H1 (cell line): ENCODE results near the gene PPAT. TPM values are rescaled to one million over a fixed set of nuclear protein-coding genes. Genes with fewer than 3 reads are reported as not detected.

Source experiments
- CTCF ChIA-PET: fragments of 300-600 bp; sonication (Branson Sonifier 250); formaldehyde crosslinking; loops from one replicate; lab custom pipeline; 2021; ENCODE audit not compliant: partially characterized antibody; lab: Charles Lee
- POLR2A ChIA-PET: fragments of 300-600 bp; sonication (Branson Sonifier 250); formaldehyde crosslinking; loops from one replicate; lab custom pipeline; 2021; ENCODE audit warnings: inconsistent platforms; ENCODE audit not compliant: partially characterized antibody; lab: Charles Lee
- DNase-seq, 2 experiments: peaks; one replicate each; pipeline versions ENCODE4 v3.0.0 to v3.0.0-alpha.2; 2010 to 2022; ENCODE audit warnings: low spot score in 2 of 2, low read depth in 1 of 2, mixed read lengths in 1 of 2
- FAIRE-seq: peaks from 2 replicates; lab custom pipeline; 2011; peaks lifted over from hg19 to GRCh38; lab: Jason Lieb, UNC
- H2AFZ ChIP-seq: 2 replicates; pipeline ENCODE4 v1.8.1; 2012; ENCODE audit warnings: low read length, inconsistent platforms
- H2AK5ac ChIP-seq: 2 replicates; pipeline ENCODE4 v1.6.1; 2013; ENCODE audit warnings: low read depth, low read length
- H2BK120ac ChIP-seq: replicated peaks from 2 replicates; pipeline ENCODE3; 2013; ENCODE audit warnings: low read depth, low read length, inconsistent platforms
- H2BK12ac ChIP-seq: 2 replicates; pipeline ENCODE4 v1.6.1; 2013; ENCODE audit warnings: low read depth, low read length
- H2BK15ac ChIP-seq: 2 replicates; pipeline ENCODE4 v1.6.1; 2013; ENCODE audit warnings: low read length
- H2BK20ac ChIP-seq: 2 replicates; pipeline ENCODE4 v1.6.1; 2013; ENCODE audit warnings: low read length
- H2BK5ac ChIP-seq: 2 replicates; pipeline ENCODE4 v1.6.1; 2013; ENCODE audit warnings: low read depth, low read length
- H3K14ac ChIP-seq: 2 replicates; pipeline ENCODE4 v1.6.1; 2013; ENCODE audit warnings: inconsistent platforms; ENCODE audit not compliant: insufficient read length
- H3K18ac ChIP-seq: 2 replicates; pipeline ENCODE4 v1.6.1; 2013; ENCODE audit warnings: low read length; ENCODE audit errors: extremely low read depth
- H3K23ac ChIP-seq: 2 replicates; pipeline ENCODE4 v1.6.1; 2013; ENCODE audit warnings: inconsistent platforms; ENCODE audit not compliant: insufficient read length
- H3K23me2 ChIP-seq: 2 replicates; pipeline ENCODE4 v1.6.1; 2013; ENCODE audit warnings: low read depth, low read length
- H3K27ac ChIP-seq: 2 replicates; pipeline ENCODE4 v1.6.1; 2011; ENCODE audit warnings: low read depth, low read length, inconsistent platforms
- H3K27me3 ChIP-seq, 4 experiments: replicated peaks in 1 of 4; 1 replicate in 1 of 4; 2 replicates in 3 of 4; pipeline versions ENCODE4 v1.6.1 to v1.8.1; 2011 to 2013; ENCODE audit warnings: low read length in 3 of 4, mild to moderate bottlenecking in 3 of 4, inconsistent platforms in 2 of 4, mixed read lengths in 2 of 4, moderate library complexity in 1 of 4; ENCODE audit not compliant: control insufficient read depth in 3 of 4, insufficient read depth in 3 of 4; ENCODE audit errors: extremely low read depth in 1 of 4
- H3K36me3 ChIP-seq, 4 experiments: 2 replicates each; pipeline versions ENCODE4 v1.6.1 to v1.8.1; 2011 to 2013; ENCODE audit warnings: mild to moderate bottlenecking in 4 of 4, low read length in 3 of 4, moderate library complexity in 2 of 4, control low read depth in 1 of 4, inconsistent platforms in 1 of 4; ENCODE audit not compliant: insufficient read depth in 4 of 4, control insufficient read depth in 2 of 4
- H3K4ac ChIP-seq: replicated peaks from 2 replicates; pipeline ENCODE3; 2013; ENCODE audit warnings: low read length, low read depth, mixed read lengths, inconsistent platforms; ENCODE audit not compliant: insufficient read length
- H3K4me1 ChIP-seq, 4 experiments: replicated peaks in 1 of 4; 1 replicate in 1 of 4; 2 replicates in 3 of 4; pipeline versions ENCODE4 v1.6.1 to v1.8.1; 2011 to 2013; ENCODE audit warnings: low read length in 3 of 4, inconsistent platforms in 2 of 4, mixed read lengths in 1 of 4; ENCODE audit not compliant: insufficient read depth in 4 of 4, control insufficient read depth in 3 of 4
- H3K4me2 ChIP-seq, 2 experiments: 2 replicates each; pipeline versions ENCODE4 v1.6.1 to v1.8.1; 2011 to 2013; ENCODE audit warnings: low read depth in 2 of 2, low read length in 2 of 2, control low read depth in 1 of 2, inconsistent platforms in 1 of 2, mild to moderate bottlenecking in 1 of 2; ENCODE audit not compliant: insufficient read depth in 1 of 2
- H3K4me3 ChIP-seq, 4 experiments: fragments of 200-600, 300-600 bp in 1 of 4; sonication (generic), shearing (Covaris generic), sonication (Bioruptor Twin) in 1 of 4; 2 replicates each; pipeline versions ENCODE4 v1.5.1 to v1.8.1; 2011 to 2016; ENCODE audit warnings: low read length in 4 of 4, low read depth in 3 of 4, control low read depth in 2 of 4, inconsistent platforms in 2 of 4, mild to moderate bottlenecking in 2 of 4, mixed read lengths in 1 of 4, moderate library complexity in 1 of 4; ENCODE audit not compliant: insufficient read depth in 2 of 4; ENCODE audit errors: extremely low read depth in 1 of 4
- H3K56ac ChIP-seq: replicated peaks from 2 replicates; pipeline ENCODE3; 2013; ENCODE audit warnings: low read depth, mild to moderate bottlenecking, mixed read lengths, low read length, inconsistent platforms; ENCODE audit not compliant: insufficient read length
- H3K79me1 ChIP-seq: 2 replicates; pipeline ENCODE4 v1.6.1; 2013; ENCODE audit warnings: low read depth, low read length, control low read depth
- H3K79me2 ChIP-seq, 2 experiments: 2 replicates each; pipeline versions ENCODE4 v1.6.1 to v1.8.1; 2012 to 2013; ENCODE audit warnings: low read length in 2 of 2, mild to moderate bottlenecking in 2 of 2, inconsistent platforms in 1 of 2; ENCODE audit not compliant: insufficient read depth in 2 of 2, control insufficient read depth in 1 of 2
- H3K9ac ChIP-seq, 4 experiments: replicated peaks in 1 of 4; 1 replicate in 1 of 4; 2 replicates in 3 of 4; pipeline versions ENCODE4 v1.6.1 to v1.8.1; 2011 to 2013; ENCODE audit warnings: low read depth in 3 of 4, low read length in 3 of 4, control low read depth in 2 of 4, mild to moderate bottlenecking in 2 of 4, moderate library complexity in 2 of 4, inconsistent platforms in 1 of 4; ENCODE audit errors: extremely low read depth in 1 of 4
- H3K9me3 ChIP-seq, 2 experiments: 2 replicates each; pipeline versions ENCODE4 v1.6.1 to v1.8.1; 2012 to 2013; ENCODE audit warnings: mild to moderate bottlenecking in 2 of 2, moderate library complexity in 2 of 2, control low read depth in 1 of 2, inconsistent platforms in 1 of 2, low read depth in 1 of 2, low read length in 1 of 2, mixed read lengths in 1 of 2; ENCODE audit not compliant: insufficient read depth in 2 of 2
- H4K20me1 ChIP-seq, 2 experiments: replicated peaks in 1 of 2; 2 replicates each; pipeline versions ENCODE3 to v1.8.1; 2011 to 2013; ENCODE audit warnings: inconsistent platforms in 2 of 2, low read length in 2 of 2, mild to moderate bottlenecking in 1 of 2; ENCODE audit not compliant: insufficient read depth in 2 of 2, control insufficient read depth in 1 of 2
- H4K5ac ChIP-seq: 2 replicates; pipeline ENCODE4 v1.6.1; 2013; ENCODE audit warnings: low read length, low read depth, mixed read lengths, inconsistent platforms; ENCODE audit not compliant: insufficient read length
- H4K8ac ChIP-seq: 2 replicates; pipeline ENCODE4 v1.8.0; 2013; ENCODE audit warnings: mild to moderate bottlenecking, moderate library complexity, low read length, inconsistent platforms; ENCODE audit not compliant: insufficient read depth; ENCODE audit errors: extremely low read depth
- H4K91ac ChIP-seq: replicated peaks from 2 replicates; pipeline ENCODE3; 2013; ENCODE audit warnings: low read length, mixed read lengths, inconsistent platforms; ENCODE audit not compliant: insufficient read length
- BCL11A ChIP-seq, 2 experiments: IDR thresholded peaks; one replicate each; pipeline ENCODE4 v1.6.1; 2011; ENCODE audit warnings: low read depth in 2 of 2, low read length in 2 of 2, mild to moderate bottlenecking in 2 of 2
- CHD2 ChIP-seq: IDR thresholded peaks from 2 replicates; pipeline ENCODE4 v1.6.1; 2012; ENCODE audit warnings: low read length, improper control_type of control experiment
- KDM1A ChIP-seq: fragments of 200-600, 300-600 bp; sonication (generic); IDR thresholded peaks from 2 replicates; pipeline ENCODE4 v1.7.1; 2016; ENCODE audit warnings: mild to moderate bottlenecking, low read length, borderline replicate concordance
- KDM5A ChIP-seq: fragments of 200-600 bp; IDR thresholded peaks from 2 replicates; pipeline ENCODE4 v1.7.1; 2012; ENCODE audit warnings: mild to moderate bottlenecking, low read length, inconsistent platforms, mixed read lengths
- MAX ChIP-seq: IDR thresholded peaks from 2 replicates; pipeline ENCODE4 v1.6.1; 2012; ENCODE audit warnings: inconsistent platforms
- NANOG ChIP-seq: IDR thresholded peaks from 2 replicates; pipeline ENCODE4 v1.6.1; 2011; ENCODE audit warnings: low read length, low read depth, mild to moderate bottlenecking, inconsistent platforms; ENCODE audit not compliant: insufficient read depth, poor library complexity, severe bottlenecking
- PHF8 ChIP-seq: fragments of 200-600 bp; sonication (generic); conservative IDR thresholded peaks from 2 replicates; pipeline ENCODE4 v1.7.1; 2012; ENCODE audit warnings: low read depth, mild to moderate bottlenecking, inconsistent platforms, low read length, moderate library complexity
- POLR2A ChIP-seq, 2 experiments: IDR thresholded peaks; 1 replicate in 1 of 2; 2 replicates in 1 of 2; pipeline ENCODE4 v1.6.1; 2011; ENCODE audit warnings: low read depth in 2 of 2, low read length in 2 of 2, mild to moderate bottlenecking in 2 of 2; ENCODE audit errors: control extremely low read depth in 1 of 2
- RNF2 ChIP-seq: fragments of 200-900, 300-1000 bp; sonication (generic); IDR thresholded peaks from 2 replicates; pipeline ENCODE4 v1.7.1; 2016; ENCODE audit warnings: borderline replicate concordance, low read depth, mild to moderate bottlenecking, antibody characterized with exemption, low read length; ENCODE audit not compliant: poor library complexity, severe bottlenecking; ENCODE audit errors: missing control alignments
- SIN3A ChIP-seq, 2 experiments: IDR thresholded peaks in 1 of 2; conservative IDR thresholded peaks in 1 of 2; 2 replicates each; pipeline ENCODE4 v1.6.1; 2011 to 2012; ENCODE audit warnings: low read length in 2 of 2, improper control_type of control experiment in 1 of 2, low read depth in 1 of 2, mild to moderate bottlenecking in 1 of 2
- WGBS, 2 experiments: shearing (Covaris generic) in 1 of 2; methylation state at CpG; one replicate each; pipeline versions ENCODE4 v1.1.6 to v1.1.7; 2013 to 2015; ENCODE audit warnings: low lambda C conversion rate in 2 of 2, mixed read lengths in 2 of 2, inconsistent platforms in 1 of 2, low coverage in 1 of 2, missing lambda C conversion rate in 1 of 2; ENCODE audit not compliant: insufficient replicate concordance in 2 of 2, insufficient coverage in 1 of 2, insufficient read length in 1 of 2; ENCODE audit errors: extremely low coverage in 1 of 2, missing lambda C conversion rate in 1 of 2; 5-methylcytosine and 5-hydroxymethylcytosine counted together
- polyA plus RNA-seq, 7 experiments: library from polyadenylated mRNA; depleted of rRNA in 3 of 7; stranded (reverse) in 5 of 7; unstranded in 2 of 7; fragments of >200 nt in 5 of 7; fragments of 200-250 nt in 2 of 7; gene quantifications; 1 replicate in 5 of 7; 2 replicates in 1 of 7; 4 replicates in 1 of 7; pipeline versions ENCODE4 v1.2.1 to v1.2.3, GENCODE V29; 2011 to 2013; ENCODE audit warnings: missing spikeins in 2 of 7, mixed read lengths in 2 of 7
- total RNA-seq: library from RNA; stranded (reverse); fragmentation: NEBNext Ultra II Directional; extraction: Animal tissue kit (Norgen Biotek cat#: 25700); gene quantifications from 2 replicates; pipeline ENCODE4 v1.2.1, GENCODE V29; 2021
- TF ChIP-seq, protein P1 (sequence below): IDR thresholded peaks from 2 replicates; pipeline ENCODE4 v1.6.1; 2012; ENCODE audit warnings: low read length, inconsistent platforms

Gene PPAT
- total and polyA plus RNA-seq, 2 of the 8 experiments (the other 6 are each of a cell fraction or from before 2014, with no cell fraction given): 24.5 to 104 TPM

DNA sequence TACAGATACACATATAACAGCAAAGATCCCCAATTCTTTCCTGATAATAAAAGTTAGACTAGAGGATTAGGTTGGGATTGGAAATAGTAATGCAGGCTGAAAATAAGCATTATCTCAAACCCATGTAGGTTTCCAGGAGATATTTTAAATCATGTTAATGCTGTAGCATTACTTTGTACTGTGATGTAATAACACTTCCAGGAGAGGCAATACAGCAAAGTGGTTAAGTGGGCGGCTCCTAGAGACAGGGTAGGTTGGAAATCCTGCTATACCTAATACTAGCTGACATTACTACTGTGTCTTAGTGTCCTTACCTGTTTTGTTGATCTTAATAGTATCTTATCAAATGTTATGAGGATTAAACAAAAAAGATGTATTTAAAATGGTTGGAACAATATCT, 10.3 kb upstream of the PPAT start:
- Histone ChIP-seq H4K5ac (no peak overlapping the region), H3K4me2 (no peak overlapping the region), H3K23ac (no peak overlapping the region), H3K18ac (no peak overlapping the region), H3K4ac (no peak overlapping the region), H3K79me2 (peaks cover 4 to 70% of the 10 kb centered on the region in 2 experiments), H2AK5ac (no peak overlapping the region), H4K91ac (no peak overlapping the region), H4K20me1 (peaks cover 6 to 9% of the 10 kb centered on the region in 2 experiments), H3K23me2 (no peaks in the 10 kb centered on the region), H2BK120ac (no peak overlapping the region), H3K9ac (no peak overlapping the region), H3K79me1 (no peaks in the 10 kb centered on the region), H2BK15ac (no peak overlapping the region), H3K27ac (no peak overlapping the region), H4K8ac (no peak overlapping the region), H2BK12ac (no peak overlapping the region), H3K56ac (no peak overlapping the region), H3K14ac (no peak overlapping the region), H3K4me1 (no peaks in the 10 kb centered on the region; a peak in 1 of 7 replicates), H3K36me3 (peaks cover 18 to 97% (median 62%) of the 10 kb centered on the region in 4 experiments), H2AFZ (no peak overlapping the region), H2BK5ac (no peak overlapping the region), H2BK20ac (no peak overlapping the region), H3K4me3 (no peak overlapping the region), H3K9me3 (no peaks in the 10 kb centered on the region), H3K27me3 (no peaks in the 10 kb centered on the region)
- WGBS, 2 experiments: 100% methylated on average over 1 of the region's 1 CpG; no CpG with 5 or more reads in 1 of the 2 experiments
- ChIA-PET CTCF (interaction anchor here (1.1 kb wide), 1 partner anchor 30 kb away, joined by 3 read pairs; no protein-coding TSS in a partner anchor), POLR2A (interaction anchor here (1.9 to 2.9 kb wide), 4 partner anchors 11 to 59 kb away, joined by 4 to 8 read pairs (median 5); partner anchors contain the start of gene AASDH)
- DNase-seq (no peak), FAIRE-seq (no peak)
- TF ChIP-seq SIN3A (conservative IDR thresholded peaks at IDR 0.05 in 1 of 2, IDR thresholded peaks at IDR 0.05 in 1 of 2; ENCODE audit: low read depth in 1 of 2, low read length in 2 of 2): no peak
- TF ChIP-seq POLR2A (IDR thresholded peaks at IDR 0.05; ENCODE audit: control extremely low read depth in 1 of 2, low read depth in 2 of 2, low read length in 2 of 2): no peak
- no peak for TF ChIP-seq CHD2
- no peak for TF ChIP-seq KDM5A
- TF ChIP-seq MAX: no peak
- TF ChIP-seq KDM1A: no peak
- TF ChIP-seq, protein P1, sequence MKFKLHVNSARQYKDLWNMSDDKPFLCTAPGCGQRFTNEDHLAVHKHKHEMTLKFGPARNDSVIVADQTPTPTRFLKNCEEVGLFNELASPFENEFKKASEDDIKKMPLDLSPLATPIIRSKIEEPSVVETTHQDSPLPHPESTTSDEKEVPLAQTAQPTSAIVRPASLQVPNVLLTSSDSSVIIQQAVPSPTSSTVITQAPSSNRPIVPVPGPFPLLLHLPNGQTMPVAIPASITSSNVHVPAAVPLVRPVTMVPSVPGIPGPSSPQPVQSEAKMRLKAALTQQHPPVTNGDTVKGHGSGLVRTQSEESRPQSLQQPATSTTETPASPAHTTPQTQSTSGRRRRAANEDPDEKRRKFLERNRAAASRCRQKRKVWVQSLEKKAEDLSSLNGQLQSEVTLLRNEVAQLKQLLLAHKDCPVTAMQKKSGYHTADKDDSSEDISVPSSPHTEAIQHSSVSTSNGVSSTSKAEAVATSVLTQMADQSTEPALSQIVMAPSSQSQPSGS: no peak
- no peak for TF ChIP-seq BCL11A (IDR thresholded peaks at IDR 0.05; ENCODE audit: low read depth in 2 of 2, low read length in 2 of 2)
- no peak for TF ChIP-seq NANOG
- no peak for TF ChIP-seq PHF8
- TF ChIP-seq RNF2: no peak
